Stomach (tissue), 4 donors: ENCODE data around the gene CAMSAP3.
A peak's percentile ranks its signal among the peaks of the same experiment; 100 is the strongest.

ENCODE experiments used
- POLR2A ChIP-seq, 4 donors: fragments of 450-650 bp; IDR thresholded peaks; one replicate each; pipeline ENCODE4 v1.6.1; 2016; ENCODE audit warnings: antibody characterized with exemption in 4 of 4, control low read depth in 2 of 4, mild to moderate bottlenecking in 1 of 4, moderate library complexity in 1 of 4
- TF ChIP-seq, protein P1 (sequence below), 7 experiments: fragments of 450-650 bp in 4 of 7; fragments of 200-600 bp in 3 of 7; sonication (generic) in 3 of 7; IDR thresholded peaks; one replicate each; pipeline ENCODE4 v1.5.1; 2016 to 2019; ENCODE audit warnings: antibody characterized with exemption in 7 of 7, control low read depth in 2 of 7, mild to moderate bottlenecking in 1 of 7

- TF ChIP-seq POLR2A (IDR thresholded peaks at IDR 0.05), result peak in 1 of 4 donors; percentile 42
- TF ChIP-seq, protein P1, sequence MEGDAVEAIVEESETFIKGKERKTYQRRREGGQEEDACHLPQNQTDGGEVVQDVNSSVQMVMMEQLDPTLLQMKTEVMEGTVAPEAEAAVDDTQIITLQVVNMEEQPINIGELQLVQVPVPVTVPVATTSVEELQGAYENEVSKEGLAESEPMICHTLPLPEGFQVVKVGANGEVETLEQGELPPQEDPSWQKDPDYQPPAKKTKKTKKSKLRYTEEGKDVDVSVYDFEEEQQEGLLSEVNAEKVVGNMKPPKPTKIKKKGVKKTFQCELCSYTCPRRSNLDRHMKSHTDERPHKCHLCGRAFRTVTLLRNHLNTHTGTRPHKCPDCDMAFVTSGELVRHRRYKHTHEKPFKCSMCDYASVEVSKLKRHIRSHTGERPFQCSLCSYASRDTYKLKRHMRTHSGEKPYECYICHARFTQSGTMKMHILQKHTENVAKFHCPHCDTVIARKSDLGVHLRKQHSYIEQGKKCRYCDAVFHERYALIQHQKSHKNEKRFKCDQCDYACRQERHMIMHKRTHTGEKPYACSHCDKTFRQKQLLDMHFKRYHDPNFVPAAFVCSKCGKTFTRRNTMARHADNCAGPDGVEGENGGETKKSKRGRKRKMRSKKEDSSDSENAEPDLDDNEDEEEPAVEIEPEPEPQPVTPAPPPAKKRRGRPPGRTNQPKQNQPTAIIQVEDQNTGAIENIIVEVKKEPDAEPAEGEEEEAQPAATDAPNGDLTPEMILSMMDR (IDR thresholded peaks at IDR 0.05), result peak in 3 of 7 experiments; percentile 25 to 51 (median 26)
These were observed 41.2 kb downstream of the CAMSAP3 start, which contains the start of gene STXBP2 for GRCh38 chr19:7636691-7637373.
